Suprapubic skin (tissue), 4 donors: Measurements from ENCODE around the gene SLC2A13. TPM values are rescaled to one million over a fixed set of nuclear protein-coding genes. Genes with fewer than 3 reads are reported as not detected.
"Not testable (repeated sequence)": the region's sequence is repeated elsewhere in the genome, so short reads cannot be mapped to it uniquely, and the experiment has no call there.

Experiments
- DNase-seq, 2 donors: peaks; one replicate each; pipeline ENCODE4 v3.0.0-alpha.2; 2019; ENCODE audit warnings: low spot score in 2 of 2
- H3K27ac ChIP-seq: fragments of 200-600 bp; sonication (generic); one replicate; pipeline ENCODE4 v1.5.1; 2019
- H3K27me3 ChIP-seq: fragments of 200-600 bp; sonication (generic); one replicate; pipeline ENCODE4 v1.5.1; 2019
- H3K36me3 ChIP-seq: fragments of 200-600 bp; sonication (generic); one replicate; pipeline ENCODE4 v1.5.1; 2019
- H3K4me1 ChIP-seq: fragments of 200-600 bp; sonication (generic); one replicate; pipeline ENCODE4 v1.5.1; 2019
- H3K4me3 ChIP-seq: fragments of 200-600 bp; sonication (generic); one replicate; pipeline ENCODE4 v1.5.1; 2019; ENCODE audit warnings: mild to moderate bottlenecking
- H3K9me3 ChIP-seq: fragments of 200-600 bp; sonication (generic); one replicate; pipeline ENCODE4 v1.5.1; 2019
- EP300 ChIP-seq: sonication (generic); formaldehyde crosslinking; IDR thresholded peaks from one replicate; pipeline ENCODE4 v1.6.1; 2017; ENCODE audit warnings: antibody characterized with exemption
- POLR2A ChIP-seq, 2 donors: fragments of 450-650 bp; IDR thresholded peaks; one replicate each; pipeline ENCODE4 v1.6.1; 2017; ENCODE audit warnings: antibody characterized with exemption in 2 of 2, mild to moderate bottlenecking in 2 of 2, moderate library complexity in 2 of 2
- POLR2AphosphoS5 ChIP-seq, 3 donors: sonication (generic); formaldehyde crosslinking; IDR thresholded peaks; one replicate each; pipeline ENCODE4 v1.6.1; 2017; ENCODE audit warnings: antibody characterized with exemption in 3 of 3
- WGBS: methylation state at CpG from one replicate; pipeline ENCODE4 v1.1.5; 2018; 5-methylcytosine and 5-hydroxymethylcytosine counted together
- total RNA-seq, 4 donors: library from RNA; depleted of rRNA; stranded (reverse); fragments of >200 nt; gene quantifications; one replicate each; pipeline ENCODE4 v1.1.0, GENCODE V29; 2016
- TF ChIP-seq, protein P1 (sequence below), 2 donors: fragments of 200-600 bp in 1 of 2; fragments of 450-650 bp in 1 of 2; sonication (generic) in 1 of 2; IDR thresholded peaks; one replicate each; pipeline ENCODE4 v1.5.1; 2016 to 2019; ENCODE audit warnings: antibody characterized with exemption in 2 of 2, mild to moderate bottlenecking in 1 of 2, moderate library complexity in 1 of 2

The SLC2A13 gene
- total RNA-seq, 4 donors from 2014 or later: 10.4 to 14.1 (median 13.4) TPM

DNA sequence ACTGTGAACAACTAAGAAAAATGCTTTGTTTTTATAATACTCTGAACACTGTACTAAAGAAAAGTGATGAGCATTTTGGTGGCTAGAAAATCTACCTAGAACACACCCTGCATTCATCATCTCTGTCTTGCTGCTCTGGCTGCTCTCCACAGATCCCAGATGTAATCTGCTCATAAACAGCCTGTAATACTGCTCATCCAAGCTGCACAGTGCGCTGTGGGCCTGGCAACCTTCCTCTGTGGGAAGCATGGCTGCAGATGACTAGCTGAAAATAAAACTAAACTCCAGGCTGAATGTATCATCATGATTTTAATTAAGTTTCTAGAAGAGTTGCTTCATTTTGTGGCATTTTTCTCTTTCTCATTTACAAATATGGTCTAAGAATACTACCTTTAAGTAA is 200.7 kb downstream of the SLC2A13 start:
- no peaks in the 10 kb centered on the region for H3K36me3 ChIP-seq
- TF ChIP-seq EP300 (no peak), POLR2A (IDR thresholded peaks at IDR 0.05) (no peak), POLR2AphosphoS5 (IDR thresholded peaks at IDR 0.05) (no peak)
- TF ChIP-seq, protein P1, sequence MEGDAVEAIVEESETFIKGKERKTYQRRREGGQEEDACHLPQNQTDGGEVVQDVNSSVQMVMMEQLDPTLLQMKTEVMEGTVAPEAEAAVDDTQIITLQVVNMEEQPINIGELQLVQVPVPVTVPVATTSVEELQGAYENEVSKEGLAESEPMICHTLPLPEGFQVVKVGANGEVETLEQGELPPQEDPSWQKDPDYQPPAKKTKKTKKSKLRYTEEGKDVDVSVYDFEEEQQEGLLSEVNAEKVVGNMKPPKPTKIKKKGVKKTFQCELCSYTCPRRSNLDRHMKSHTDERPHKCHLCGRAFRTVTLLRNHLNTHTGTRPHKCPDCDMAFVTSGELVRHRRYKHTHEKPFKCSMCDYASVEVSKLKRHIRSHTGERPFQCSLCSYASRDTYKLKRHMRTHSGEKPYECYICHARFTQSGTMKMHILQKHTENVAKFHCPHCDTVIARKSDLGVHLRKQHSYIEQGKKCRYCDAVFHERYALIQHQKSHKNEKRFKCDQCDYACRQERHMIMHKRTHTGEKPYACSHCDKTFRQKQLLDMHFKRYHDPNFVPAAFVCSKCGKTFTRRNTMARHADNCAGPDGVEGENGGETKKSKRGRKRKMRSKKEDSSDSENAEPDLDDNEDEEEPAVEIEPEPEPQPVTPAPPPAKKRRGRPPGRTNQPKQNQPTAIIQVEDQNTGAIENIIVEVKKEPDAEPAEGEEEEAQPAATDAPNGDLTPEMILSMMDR (IDR thresholded peaks at IDR 0.05): no peak
- peaks cover 23% of the 10 kb centered on the region for H3K4me1 ChIP-seq
- peak overlapping the region; percentile 60 for H3K27ac ChIP-seq
- DNase-seq: peak; percentile 65 to 76
- no peak overlapping the region for H3K4me3 ChIP-seq
- 25% methylated on average over 1 of the region's 1 CpG for WGBS
- H3K9me3 ChIP-seq: no peaks in the 10 kb centered on the region
- no peaks in the 10 kb centered on the region for H3K27me3 ChIP-seq

DNA sequence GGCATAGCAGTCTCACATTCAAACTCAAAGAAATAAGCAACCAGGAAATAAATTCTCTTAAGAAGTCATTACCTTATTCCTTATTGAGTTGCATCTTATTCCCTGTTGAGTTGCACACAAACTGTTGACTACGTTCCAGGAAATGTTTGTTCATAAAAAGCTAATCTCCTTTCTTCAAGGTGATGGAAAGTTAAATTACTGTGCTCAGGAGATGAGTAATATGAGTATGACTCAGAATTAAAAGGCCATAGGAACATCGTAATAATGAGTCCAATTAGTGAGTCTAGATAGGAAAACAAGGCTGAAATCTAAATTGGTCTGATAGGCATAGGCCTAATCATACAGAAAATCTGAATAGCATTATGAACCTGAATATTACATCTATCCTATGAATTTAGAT is 203.1 kb downstream of the SLC2A13 start:
- peaks cover 23% of the 10 kb centered on the region for H3K4me1 ChIP-seq
- DNase-seq: no peak
- no peak overlapping the region for H3K27ac ChIP-seq
- no peaks in the 10 kb centered on the region for H3K9me3 ChIP-seq
- WGBS: 39% methylated on average over 2 of the region's 2 CpGs
- H3K27me3 ChIP-seq: no peaks in the 10 kb centered on the region
- no peaks in the 10 kb centered on the region for H3K36me3 ChIP-seq
- H3K4me3 ChIP-seq: no peak overlapping the region
- TF ChIP-seq, protein P1 (IDR thresholded peaks at IDR 0.05): no peak
- no peak for TF ChIP-seq EP300
- no peak for TF ChIP-seq POLR2A (IDR thresholded peaks at IDR 0.05)
- no peak for TF ChIP-seq POLR2AphosphoS5 (IDR thresholded peaks at IDR 0.05)

DNA sequence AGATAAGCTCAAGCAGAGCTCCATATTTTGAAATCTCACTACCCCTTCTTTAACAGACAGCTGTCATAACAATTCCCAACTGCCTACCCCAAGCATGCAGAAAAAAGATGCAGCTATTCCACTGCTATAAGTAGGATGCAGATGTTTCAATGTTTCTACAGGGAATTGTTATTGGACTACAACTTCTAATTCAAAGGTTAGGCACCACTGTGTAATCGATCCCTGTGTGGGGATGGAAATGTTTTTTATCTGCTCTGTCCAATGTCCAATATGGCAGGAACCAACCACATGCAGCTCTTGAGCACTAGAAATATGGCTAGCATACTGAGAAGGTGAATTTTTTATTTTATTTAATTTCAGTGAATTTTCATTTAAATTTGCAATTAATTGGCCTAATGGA is 208.6 kb downstream of the SLC2A13 start:
- H3K27me3 ChIP-seq: no peaks in the 10 kb centered on the region
- peaks cover 1% of the 10 kb centered on the region for H3K4me1 ChIP-seq
- WGBS: 84% methylated on average over 1 of the region's 1 CpG
- H3K4me3 ChIP-seq: no peak overlapping the region
- no peak overlapping the region for H3K27ac ChIP-seq
- TF ChIP-seq POLR2A (IDR thresholded peaks at IDR 0.05) (no peak), EP300 (no peak), POLR2AphosphoS5 (IDR thresholded peaks at IDR 0.05) (no peak)
- TF ChIP-seq, protein P1 (IDR thresholded peaks at IDR 0.05): no peak
- no peaks in the 10 kb centered on the region for H3K9me3 ChIP-seq
- DNase-seq: no peak
- no peaks in the 10 kb centered on the region for H3K36me3 ChIP-seq

DNA sequence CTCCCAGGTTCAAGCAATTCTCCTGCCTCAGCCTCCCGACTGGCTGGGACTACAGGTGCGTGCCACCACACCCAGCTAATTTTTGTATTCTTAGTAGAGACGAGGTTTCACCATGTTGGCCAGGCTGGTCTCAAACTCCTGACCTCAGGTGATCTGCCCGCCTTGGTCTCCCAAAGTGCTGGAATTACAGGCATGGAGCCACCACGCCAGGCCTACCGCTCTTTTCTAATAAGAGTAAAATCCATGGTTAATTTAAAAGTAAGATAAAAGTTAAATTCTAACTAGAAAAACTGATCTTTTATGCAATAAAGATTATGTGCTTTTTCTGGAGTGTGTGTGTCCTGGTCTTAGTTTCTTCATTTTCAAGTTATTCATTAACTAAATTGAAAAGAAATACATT is 212.5 kb downstream of the SLC2A13 start:
- H3K27me3 ChIP-seq, H3K4me3 ChIP-seq, H3K36me3 ChIP-seq, H3K4me1 ChIP-seq, H3K27ac ChIP-seq, H3K9me3 ChIP-seq, DNase-seq: not testable (repeated sequence)
- WGBS: 96% methylated on average over 6 of the region's 6 CpGs

DNA sequence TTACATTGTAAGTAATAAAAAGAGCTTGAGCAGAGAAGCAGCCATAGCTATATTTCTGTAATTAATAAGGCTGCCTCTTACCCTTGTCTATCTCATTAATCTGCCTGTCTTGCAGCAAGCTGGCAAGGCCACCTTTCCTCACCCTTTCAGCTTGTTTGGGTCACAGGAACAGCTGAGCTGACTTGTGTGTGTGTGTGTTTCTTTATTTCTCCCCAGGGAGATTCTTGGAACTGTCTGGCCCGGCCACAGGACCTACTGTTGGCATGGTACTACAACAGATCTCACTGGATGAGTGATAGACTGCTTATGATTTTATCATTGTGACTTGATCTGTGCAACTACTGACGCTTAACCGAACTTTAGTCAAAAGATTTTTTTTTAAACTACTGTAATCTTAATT is 213.7 kb downstream of the SLC2A13 start:
- Histone ChIP-seq H3K27me3 (no peaks in the 10 kb centered on the region), H3K36me3 (no peaks in the 10 kb centered on the region), H3K4me3 (no peak overlapping the region), H3K27ac (no peak overlapping the region), H3K9me3 (no peaks in the 10 kb centered on the region), H3K4me1 (peaks cover 7% of the 10 kb centered on the region)
- TF ChIP-seq POLR2A (IDR thresholded peaks at IDR 0.05) (no peak), POLR2AphosphoS5 (IDR thresholded peaks at IDR 0.05) (no peak), EP300 (no peak)
- TF ChIP-seq, protein P1 (IDR thresholded peaks at IDR 0.05): no peak
- 39% methylated on average over 3 of the region's 3 CpGs for WGBS
- DNase-seq: no peak

DNA sequence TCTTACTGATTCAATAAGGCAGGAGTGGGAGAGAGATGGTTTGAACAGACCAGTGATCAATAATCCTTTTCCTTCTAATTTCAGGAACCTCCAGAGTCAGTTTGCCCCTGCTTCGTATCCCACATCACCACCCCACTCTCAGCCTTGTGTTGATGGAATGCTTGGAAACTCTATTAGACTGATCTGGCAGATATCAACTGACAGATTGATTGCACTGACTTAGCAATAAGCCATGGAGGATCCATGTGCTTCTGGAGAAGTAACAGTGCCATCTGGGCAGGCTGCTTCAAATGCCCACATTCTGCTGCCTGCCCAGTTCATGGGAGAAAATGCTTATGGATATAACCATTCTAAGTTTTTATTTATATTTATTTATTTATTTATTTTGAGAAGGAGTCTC is 218.0 kb downstream of the SLC2A13 start:
- no peak for DNase-seq

More for the DNA sequence above, 218.0 kb downstream of the SLC2A13 start:
- Histone ChIP-seq H3K27ac (no peak overlapping the region), H3K9me3 (no peaks in the 10 kb centered on the region), H3K27me3 (no peaks in the 10 kb centered on the region), H3K4me3 (no peak overlapping the region), H3K4me1 (peaks cover 7% of the 10 kb centered on the region), H3K36me3 (no peaks in the 10 kb centered on the region)
- TF ChIP-seq, protein P1 (IDR thresholded peaks at IDR 0.05): no peak
- TF ChIP-seq EP300: no peak
- no peak for TF ChIP-seq POLR2A (IDR thresholded peaks at IDR 0.05)
- TF ChIP-seq POLR2AphosphoS5 (IDR thresholded peaks at IDR 0.05): no peak
- WGBS: 87% methylated on average over 1 of the region's 1 CpG
